Measurements from ENCODE around the gene EIF3L.

EIF3L gene

GRCh38 chr22:37930270-37930951 lies 81.2 kb downstream of the EIF3L start:
- no peak for DNase-seq

- DNase-seq, result no peak
These were observed 81.8 kb downstream of the EIF3L start for GRCh38 chr22:37930952-37931440.

GRCh38 chr22:37931893-37932389 lies 82.7 kb downstream of the EIF3L start:
- no peak for DNase-seq

- no peak for DNase-seq
These were observed 83.2 kb downstream of the EIF3L start for GRCh38 chr22:37932401-37932800.

- no peak for DNase-seq
These were observed 83.8 kb downstream of the EIF3L start for GRCh38 chr22:37932821-37933578.

- peak; percentile 53 for DNase-seq
These were observed 84.6 kb downstream of the EIF3L start for GRCh38 chr22:37933711-37934376.

All from NCI-H446 treated with DMSO at 0.1 percent for 48 hours (cell line).